Measurements from ENCODE around the gene EPC2. TPM values are rescaled to one million over a fixed set of nuclear protein-coding genes. Genes with fewer than 3 reads are reported as not detected.

The EPC2 gene
- total and polyA plus RNA-seq, 2 of the 8 experiments (the other 6 are each of a cell fraction or from before 2014, with no cell fraction given): 16.1 to 25.7 TPM

GRCh38 chr2:148638543-148638942 lies 6.0 kb upstream of the EPC2 start:
- Histone ChIP-seq H2BK15ac (ENCODE audit: low read length) (no peak overlapping the region), H3K79me2 (ENCODE audit: control insufficient read depth in 1 of 2, insufficient read depth in 2 of 2, low read length in 2 of 2) (no peaks in the 10 kb centered on the region), H2AK5ac (ENCODE audit: low read depth, low read length) (no peak overlapping the region), H2BK20ac (ENCODE audit: low read length) (no peak overlapping the region), H3K36me3 (ENCODE audit: control insufficient read depth in 2 of 4, insufficient read depth in 4 of 4, low read length in 3 of 4) (no peaks in the 10 kb centered on the region), H4K5ac (ENCODE audit: insufficient read length, low read depth, low read length) (no peak overlapping the region), H2AFZ (ENCODE audit: low read length) (0 out of 2 replicates have a peak overlapping the region, but pooled peaks have one; percentile 8), H3K27me3 (replicated peaks in 1 of 4; ENCODE audit: control insufficient read depth in 3 of 4, extremely low read depth in 1 of 4, insufficient read depth in 3 of 4, low read length in 3 of 4) (no peaks in the 10 kb centered on the region), H3K9me3 (ENCODE audit: insufficient read depth in 2 of 2, low read depth in 1 of 2, low read length in 1 of 2) (no peaks in the 10 kb centered on the region), H3K4me2 (ENCODE audit: insufficient read depth in 1 of 2, low read depth in 2 of 2, low read length in 2 of 2) (no peak overlapping the region), H4K91ac (replicated peaks; ENCODE audit: insufficient read length, low read length) (no peak overlapping the region), H3K79me1 (ENCODE audit: low read depth, low read length) (no peaks in the 10 kb centered on the region), H2BK120ac (replicated peaks; ENCODE audit: low read depth, low read length) (no peak overlapping the region), H3K4me3 (ENCODE audit: extremely low read depth in 1 of 4, insufficient read depth in 2 of 4, low read depth in 3 of 4, low read length in 4 of 4) (no peak overlapping the region), H3K23ac (ENCODE audit: insufficient read length) (no peak overlapping the region), H2BK12ac (ENCODE audit: low read depth, low read length) (no peak overlapping the region), H3K14ac (ENCODE audit: insufficient read length) (no peak overlapping the region), H4K20me1 (replicated peaks in 1 of 2; ENCODE audit: control insufficient read depth in 1 of 2, insufficient read depth in 2 of 2, low read length in 2 of 2) (no peaks in the 10 kb centered on the region), H3K4ac (replicated peaks; ENCODE audit: insufficient read length, low read depth, low read length) (no peak overlapping the region), H3K9ac (replicated peaks in 1 of 4; ENCODE audit: extremely low read depth in 1 of 4, low read depth in 3 of 4, low read length in 3 of 4) (no peak overlapping the region), H3K56ac (replicated peaks; ENCODE audit: insufficient read length, low read depth, low read length) (no peak overlapping the region), H3K18ac (ENCODE audit: extremely low read depth, low read length) (no peak overlapping the region), H3K4me1 (replicated peaks in 1 of 4; ENCODE audit: control insufficient read depth in 3 of 4, insufficient read depth in 4 of 4, low read length in 3 of 4) (peaks cover 0 to 9% (median 4%) of the 10 kb centered on the region in 4 experiments; a peak in 4 of 7 replicates), H2BK5ac (ENCODE audit: low read depth, low read length) (no peak overlapping the region), H3K27ac (ENCODE audit: low read depth, low read length) (no peak overlapping the region), H3K23me2 (ENCODE audit: low read depth, low read length) (no peaks in the 10 kb centered on the region), H4K8ac (ENCODE audit: extremely low read depth, insufficient read depth, low read length) (no peak overlapping the region)
- TF ChIP-seq SUZ12 (IDR thresholded peaks at IDR 0.05; ENCODE audit: low read length) (no peak), BACH1 (IDR thresholded peaks at IDR 0.05; ENCODE audit: low read length) (no peak), KDM5A (IDR thresholded peaks at IDR 0.05; ENCODE audit: low read length) (no peak), MAFK (IDR thresholded peaks at IDR 0.05; ENCODE audit: low read depth, low read length) (no peak), NANOG (IDR thresholded peaks at IDR 0.05; ENCODE audit: insufficient read depth, low read depth, low read length, poor library complexity, severe bottlenecking) (no peak), BCL11A (IDR thresholded peaks at IDR 0.05; ENCODE audit: low read depth in 2 of 2, low read length in 2 of 2) (no peak)
- FAIRE-seq: no peak
- CTCF ChIA-PET (ENCODE audit: partially characterized antibody): interaction anchor here (0.7 to 2.5 kb wide), 7 partner anchors 23 to 298 kb away, joined by 3 to 6 read pairs (median 3); no protein-coding TSS in a partner anchor
- DNase-seq (ENCODE audit: low read depth in 1 of 2, low spot score in 2 of 2): no peak
- 89% methylated on average over 5 of the region's 5 CpGs; no CpG with 5 or more reads in 1 of the 2 experiments for WGBS, 2 experiments (ENCODE audit: extremely low coverage in 1 of 2, insufficient coverage in 1 of 2, insufficient read length in 1 of 2, insufficient replicate concordance in 2 of 2, low coverage in 1 of 2, low lambda C conversion rate in 2 of 2, missing lambda C conversion rate in 1 of 2)
- POLR2A ChIA-PET (ENCODE audit: partially characterized antibody): no interaction called here

Data from H1 (cell line).